Activated CD4-positive, alpha-beta T cell treated with anti-CD3 and anti-CD28 coated beads, Interleukin-2, Interleukin-6, amounts not matched to agents 100 ng/mL and 50 ng/mL, durations not matched to agents 16 hours and 8 hours (primary cell): ENCODE results near the gene DCC.

Source experiments
- DNase-seq: peaks from one replicate; pipeline ENCODE4 v3.0.0-alpha.2; 2020

DCC gene

DNA sequence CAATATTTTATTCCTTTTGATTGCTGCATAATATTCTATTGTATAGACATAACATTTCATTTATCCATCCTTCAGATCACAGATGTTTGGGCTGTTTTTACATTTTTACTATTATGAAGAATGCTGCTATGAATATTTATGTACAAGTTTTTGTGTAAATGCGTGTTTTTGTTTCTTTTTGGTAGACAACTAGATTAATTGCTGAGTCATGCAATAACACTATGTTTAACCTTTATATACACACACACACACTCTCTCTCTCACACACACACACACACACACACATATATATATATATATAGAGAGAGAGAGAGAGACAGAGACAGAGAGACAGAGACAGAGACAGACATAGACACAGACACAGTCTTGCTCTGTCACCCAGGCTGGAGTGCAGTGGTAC lies 926.9 kb downstream of the DCC start:
- no peak for DNase-seq

DNA sequence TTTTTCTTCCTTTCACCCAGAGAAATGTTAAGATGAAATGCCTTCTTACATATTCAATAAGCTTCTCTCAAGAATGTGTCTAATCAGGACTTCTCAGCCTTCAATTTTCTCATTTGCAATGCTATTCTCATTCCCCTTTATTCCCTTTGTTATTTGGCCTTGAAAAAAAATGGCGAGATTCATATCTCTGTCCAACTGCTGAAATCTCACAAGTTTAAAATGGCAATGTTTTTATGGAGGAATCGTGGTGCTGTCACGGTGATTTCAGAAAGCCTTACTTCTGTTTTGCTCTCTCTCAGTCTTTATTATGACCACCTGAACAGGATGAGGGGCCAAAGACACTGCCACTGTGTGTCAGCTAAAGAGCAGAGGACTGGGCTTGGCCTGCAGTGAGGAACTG lies 928.5 kb downstream of the DCC start:
- DNase-seq: no peak

DNA sequence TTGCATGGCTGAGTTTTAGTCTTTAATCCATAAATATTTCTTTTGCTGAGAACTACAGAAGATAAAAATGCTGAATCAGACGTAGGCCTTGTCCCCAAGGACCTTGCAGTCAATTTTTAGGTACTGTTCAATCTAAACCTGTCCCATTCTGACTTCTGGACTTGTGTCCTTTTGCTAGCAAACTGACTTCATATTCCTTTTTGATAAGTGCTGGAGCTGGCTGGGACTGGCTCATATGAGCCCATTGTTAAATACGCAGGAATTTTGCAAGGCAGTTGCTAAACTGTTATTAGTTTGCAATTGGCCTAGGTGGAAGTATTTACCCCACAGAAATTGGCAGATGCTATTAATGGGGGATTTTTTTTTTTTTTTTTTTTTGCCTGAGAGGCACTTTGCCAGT lies 941.4 kb downstream of the DCC start:
- no peak for DNase-seq

DNA sequence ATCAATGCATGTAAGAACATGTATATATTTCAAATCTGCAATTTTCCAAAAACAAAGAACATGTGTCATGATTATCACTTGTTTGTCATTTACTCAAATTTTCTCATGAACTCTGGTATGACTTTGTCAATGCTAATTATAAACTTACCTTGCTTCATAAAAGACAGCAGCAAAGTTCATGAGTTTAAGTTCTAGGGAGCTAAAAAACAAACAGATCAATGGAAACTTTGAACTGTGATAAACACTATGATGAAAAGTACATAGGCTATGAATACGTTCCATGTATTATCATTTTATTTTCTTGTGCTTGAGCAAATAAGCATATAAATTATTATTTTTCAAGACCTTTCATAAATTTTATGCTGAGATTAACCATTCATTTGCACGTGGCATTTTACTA lies 943.7 kb downstream of the DCC start:
- DNase-seq: no peak

DNA sequence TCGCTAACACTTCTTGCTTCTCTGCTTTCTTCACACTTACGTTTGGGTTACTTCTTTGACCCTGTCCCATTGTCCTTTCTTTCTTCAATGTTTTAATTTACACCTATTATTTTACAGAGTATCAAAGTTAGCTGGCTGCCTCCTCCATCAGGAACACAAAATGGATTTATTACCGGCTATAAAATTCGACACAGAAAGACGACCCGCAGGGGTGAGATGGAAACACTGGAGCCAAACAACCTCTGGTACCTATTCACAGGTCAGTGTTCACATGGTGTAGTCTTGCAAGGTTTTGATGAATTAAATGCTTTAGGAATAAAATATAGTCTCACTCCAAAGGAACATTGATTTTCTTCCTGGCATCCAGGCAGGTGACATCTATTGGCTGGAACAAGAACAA lies 965.5 kb downstream of the DCC start:
- DNase-seq: no peak

DNA sequence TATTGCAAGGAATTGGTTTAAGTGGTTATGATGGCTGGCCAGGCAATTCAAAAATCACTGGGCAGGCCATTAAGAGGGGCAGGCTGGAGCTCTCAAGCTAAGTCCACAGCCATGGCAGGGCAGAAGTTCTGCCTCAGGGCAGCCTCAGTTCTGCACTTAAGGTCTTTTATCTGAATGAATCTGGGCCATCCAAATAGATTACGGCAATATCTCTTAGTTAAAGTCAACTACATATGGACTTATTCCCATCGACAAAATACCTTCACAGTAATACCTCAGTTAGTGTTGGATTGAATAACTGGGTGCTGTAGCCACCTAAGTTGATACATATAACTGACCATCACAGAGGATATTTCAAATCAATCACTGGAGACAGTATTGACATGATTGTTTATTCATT lies 979.6 kb downstream of the DCC start:
- DNase-seq: no peak

DNA sequence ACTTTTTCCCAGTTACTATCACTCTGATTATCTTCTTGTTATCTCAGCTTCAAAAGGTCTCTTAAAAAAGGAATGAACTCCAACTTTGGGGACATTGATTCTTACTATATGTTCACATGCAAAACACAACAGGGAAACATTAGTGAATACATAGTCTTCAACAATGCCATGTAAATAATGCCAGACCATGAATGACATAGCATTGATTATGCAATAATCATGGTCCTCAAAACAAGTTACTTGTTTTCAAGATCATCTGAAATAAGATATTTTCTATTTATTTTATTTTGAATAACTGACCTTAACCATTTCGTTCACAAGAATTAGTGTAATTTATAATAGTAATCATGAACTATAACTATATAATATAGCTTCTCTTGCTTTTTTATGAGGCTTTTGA lies 982.2 kb downstream of the DCC start:
- DNase-seq: no peak

DNA sequence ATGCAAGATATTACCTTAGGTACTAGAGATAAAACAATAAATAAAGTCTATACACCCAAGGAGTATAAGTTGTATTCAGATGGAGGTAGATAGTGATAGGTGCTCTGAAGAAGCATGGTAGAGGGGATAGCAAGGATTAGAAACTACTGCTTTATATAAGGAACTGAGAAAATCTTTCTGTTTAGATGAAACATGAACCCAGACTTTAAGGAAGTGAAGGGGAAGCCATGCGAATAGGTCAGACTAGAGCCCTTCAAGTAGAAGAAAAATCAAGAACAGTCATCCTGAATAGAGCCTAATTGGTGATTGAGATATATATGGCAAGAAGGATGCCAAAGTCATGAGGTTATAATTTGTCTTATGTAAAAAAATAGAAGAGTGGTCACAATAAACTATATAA lies 984.4 kb downstream of the DCC start:
- no peak for DNase-seq

DNA sequence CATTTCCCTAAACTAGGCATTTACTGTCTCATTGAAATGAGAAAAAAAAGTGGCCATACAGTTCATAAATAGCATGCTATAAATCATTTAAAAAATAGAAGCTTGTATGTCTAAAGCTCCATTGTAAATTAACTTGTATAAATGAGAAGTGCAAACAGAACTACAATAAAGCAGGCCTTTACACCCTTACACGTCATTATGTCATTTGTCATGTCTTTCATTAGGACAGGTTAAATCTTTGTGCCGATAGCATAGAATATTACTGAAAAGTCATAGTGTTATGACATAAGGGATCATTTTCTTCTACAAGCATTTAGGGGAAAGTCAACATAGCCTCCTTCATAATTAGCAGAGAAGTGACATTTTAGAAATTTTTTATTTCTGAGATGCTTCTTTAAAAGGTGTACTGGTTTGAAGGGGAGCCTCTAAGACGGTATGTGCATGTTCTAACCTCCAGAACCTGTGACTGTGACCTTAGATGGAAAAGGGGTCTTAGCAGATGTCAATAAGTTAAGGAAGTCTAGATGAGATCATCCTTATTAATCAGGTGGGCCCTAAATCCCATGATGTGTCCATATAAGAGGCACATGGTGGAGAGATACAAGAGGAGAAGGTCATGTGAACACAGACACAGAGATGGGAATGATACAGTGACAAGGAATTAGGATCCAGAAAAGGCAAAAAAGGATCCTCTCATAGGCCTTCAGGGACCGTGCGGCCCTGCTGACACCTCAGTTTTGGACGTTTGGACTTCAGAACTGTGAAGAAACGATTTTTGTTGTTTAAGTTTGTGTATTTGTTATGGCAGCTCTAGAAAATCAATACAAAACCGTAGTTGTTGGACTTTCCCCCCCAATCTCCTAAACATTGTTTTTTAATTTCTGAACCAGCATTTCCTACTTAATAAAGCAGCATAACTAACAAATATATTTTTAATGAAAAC lies 1020.8 kb downstream of the DCC start:
- no peak for DNase-seq

DNA sequence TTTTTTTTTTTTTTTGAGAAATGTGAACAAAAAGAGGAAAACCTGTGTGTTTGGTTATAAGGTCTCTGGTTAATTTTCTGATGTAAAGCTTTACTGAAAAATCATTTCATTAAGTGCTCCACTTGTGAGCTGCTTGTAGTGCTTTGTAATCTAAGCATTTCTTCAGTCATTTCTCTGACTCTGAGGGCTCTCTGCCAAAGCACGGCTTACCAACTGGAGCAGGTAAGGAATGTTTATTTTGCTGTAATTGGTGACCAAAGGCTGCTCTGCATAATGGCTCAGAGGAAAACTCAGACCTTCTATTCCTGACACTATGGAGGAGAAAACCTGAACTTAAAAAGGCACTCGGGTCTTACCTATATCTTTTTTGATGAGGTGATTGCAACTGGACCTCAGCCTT lies 1035.6 kb downstream of the DCC start:
- no peak for DNase-seq

DNA sequence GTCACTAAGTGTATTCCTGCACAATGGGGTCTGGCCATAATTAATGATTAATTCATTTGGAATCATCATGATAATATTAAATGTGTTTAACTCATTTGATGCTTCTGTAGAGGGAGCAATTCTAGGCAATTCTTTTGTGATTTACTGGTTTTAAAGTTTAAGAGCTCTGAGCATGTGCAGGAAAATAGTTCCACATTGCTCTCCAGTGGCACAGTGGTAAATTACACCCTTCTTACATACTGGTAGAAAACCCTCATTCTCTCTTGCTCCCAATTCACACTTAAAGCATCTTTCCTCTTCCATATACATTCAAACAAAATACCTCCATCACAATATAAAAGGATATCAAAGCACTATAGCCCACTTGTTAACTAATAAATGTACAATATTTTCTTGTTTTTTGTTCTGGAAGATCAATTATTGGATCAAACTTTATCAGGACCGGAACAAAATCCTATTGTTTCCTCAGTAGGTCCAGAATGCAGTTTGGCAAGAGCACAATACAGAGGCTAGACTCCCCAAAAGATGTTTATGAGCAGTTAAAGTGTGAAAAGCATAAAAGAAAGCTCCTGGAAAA lies 1040.2 kb downstream of the DCC start:
- no peak for DNase-seq

DNA sequence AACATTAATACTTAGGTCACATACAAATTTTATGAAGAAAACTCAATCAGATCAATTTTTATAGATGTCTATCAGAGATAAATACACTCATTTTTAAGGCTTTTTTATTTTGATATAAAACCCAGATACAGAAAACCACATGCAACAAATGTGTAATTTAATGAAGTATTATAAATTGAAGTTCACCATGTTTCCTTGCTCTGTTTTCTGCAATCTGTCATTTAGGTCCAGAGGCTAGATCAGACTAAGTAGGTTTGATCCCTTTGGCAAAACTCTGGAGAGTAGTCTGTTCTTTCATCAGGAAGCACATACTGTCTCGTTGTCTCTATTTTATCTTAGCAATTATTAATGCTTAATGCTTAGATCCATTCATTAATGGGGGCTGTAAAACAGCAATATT lies 1042.9 kb downstream of the DCC start:
- no peak for DNase-seq

DNA sequence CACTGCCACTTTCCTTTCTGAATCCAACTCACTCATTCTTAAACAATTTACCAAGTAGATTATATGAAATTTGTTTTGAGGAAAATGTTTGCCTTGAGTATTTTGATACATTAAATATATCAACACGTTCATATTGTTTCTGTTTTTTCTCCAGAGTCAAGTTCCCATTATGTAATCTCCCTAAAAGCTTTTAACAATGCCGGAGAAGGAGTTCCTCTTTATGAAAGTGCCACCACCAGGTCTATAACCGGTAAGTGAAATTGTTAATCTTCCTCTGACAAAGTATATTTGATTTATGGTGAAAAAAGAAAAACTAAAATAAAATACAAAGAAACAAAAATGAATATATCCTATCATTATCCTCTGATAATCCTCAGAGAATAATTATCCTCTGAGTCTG lies 1045.9 kb downstream of the DCC start:
- DNase-seq: no peak

DNA sequence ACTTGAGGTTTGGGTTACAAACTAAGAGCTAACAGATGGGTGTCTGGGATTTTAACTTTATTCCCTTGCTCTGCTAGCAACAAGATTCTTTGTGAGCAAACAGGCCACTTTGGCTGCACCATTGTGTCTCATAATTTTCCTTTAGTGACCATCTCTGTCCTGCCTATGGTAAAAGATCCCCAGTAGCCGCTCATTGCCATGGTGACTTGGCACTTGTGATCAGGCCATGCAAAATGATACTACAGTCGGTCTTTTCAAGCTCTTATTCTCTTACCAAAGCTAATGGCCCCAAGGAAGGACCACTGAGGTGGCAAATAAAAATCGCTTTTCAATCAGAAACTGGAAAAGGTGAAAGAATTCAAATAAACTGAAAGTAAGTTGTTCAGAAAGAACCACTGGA lies 1047.6 kb downstream of the DCC start:
- no peak for DNase-seq

DNA sequence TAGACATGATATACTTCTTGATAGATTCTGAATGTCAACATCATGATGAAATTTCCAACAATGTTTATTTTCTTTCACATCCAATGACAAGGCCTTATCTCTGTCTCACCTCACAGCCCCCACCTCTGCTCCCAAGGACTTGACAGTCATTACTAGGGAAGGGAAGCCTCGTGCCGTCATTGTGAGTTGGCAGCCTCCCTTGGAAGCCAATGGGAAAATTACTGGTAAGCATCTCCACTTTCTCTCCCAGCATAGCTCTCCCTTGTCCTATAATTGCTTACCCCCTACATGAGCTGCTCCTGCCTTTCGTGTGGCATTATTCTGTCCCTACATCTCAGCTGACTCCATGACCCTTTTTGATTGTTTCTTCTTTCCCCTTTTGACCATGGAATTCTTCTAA lies 1062.7 kb downstream of the DCC start:
- no peak for DNase-seq

DNA sequence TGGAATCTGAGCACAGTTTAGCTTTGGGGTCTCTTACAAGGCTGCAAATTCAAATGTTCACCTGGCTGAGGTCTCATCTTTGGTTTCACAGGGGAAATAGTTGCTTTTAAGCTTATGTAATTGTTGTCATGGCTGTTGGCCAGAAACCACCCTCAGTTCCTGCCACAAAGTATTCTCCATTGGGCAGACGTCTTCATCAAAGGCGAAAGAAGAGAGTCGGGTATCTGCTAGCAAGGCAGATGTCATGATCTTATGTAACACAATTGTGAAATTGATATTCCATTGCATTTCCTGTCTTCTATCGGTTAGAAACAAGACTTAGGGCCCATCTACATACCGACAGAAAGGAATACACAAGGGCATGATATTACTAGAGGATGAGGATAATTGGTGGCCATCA lies 1068.3 kb downstream of the DCC start:
- no peak for DNase-seq

DNA sequence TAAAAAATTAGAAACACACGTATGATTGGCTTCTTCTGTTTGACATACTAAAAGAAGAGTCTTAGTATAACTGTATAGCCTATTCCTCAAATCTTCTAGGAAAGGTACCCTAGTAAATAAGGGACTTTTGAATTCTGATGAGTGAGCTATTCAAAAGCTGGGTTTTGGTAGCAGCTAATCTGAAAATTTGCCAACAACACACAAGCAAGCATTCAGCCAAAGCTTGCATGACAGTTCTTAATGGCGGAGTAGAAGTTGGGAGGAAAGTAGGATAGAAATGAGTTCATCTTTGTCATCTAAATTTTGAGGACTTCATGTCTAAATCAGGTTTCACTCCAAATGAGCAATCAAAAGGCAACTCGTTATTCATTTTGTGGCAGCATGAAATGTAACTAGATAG lies 1071.5 kb downstream of the DCC start:
- DNase-seq: no peak

DNA sequence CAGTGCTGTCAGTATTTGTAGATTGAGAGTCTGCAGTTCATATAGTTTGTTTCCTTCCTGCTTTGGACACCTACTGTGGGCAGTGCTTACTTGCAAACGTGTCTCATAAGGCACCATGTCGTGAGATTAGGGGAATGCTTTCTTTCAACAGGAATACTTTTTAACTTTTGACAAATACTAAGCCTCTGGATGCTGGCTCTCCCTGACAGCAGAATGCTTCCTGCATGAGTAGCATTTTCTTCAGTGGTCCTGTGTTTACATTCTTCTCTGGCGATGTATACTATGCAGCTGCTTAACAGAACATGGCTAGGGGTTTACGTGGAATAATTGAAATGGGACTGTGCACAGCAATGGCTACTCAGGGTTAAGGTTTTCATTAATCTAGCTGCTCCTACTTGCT lies 1077.0 kb downstream of the DCC start:
- DNase-seq: no peak

DNA sequence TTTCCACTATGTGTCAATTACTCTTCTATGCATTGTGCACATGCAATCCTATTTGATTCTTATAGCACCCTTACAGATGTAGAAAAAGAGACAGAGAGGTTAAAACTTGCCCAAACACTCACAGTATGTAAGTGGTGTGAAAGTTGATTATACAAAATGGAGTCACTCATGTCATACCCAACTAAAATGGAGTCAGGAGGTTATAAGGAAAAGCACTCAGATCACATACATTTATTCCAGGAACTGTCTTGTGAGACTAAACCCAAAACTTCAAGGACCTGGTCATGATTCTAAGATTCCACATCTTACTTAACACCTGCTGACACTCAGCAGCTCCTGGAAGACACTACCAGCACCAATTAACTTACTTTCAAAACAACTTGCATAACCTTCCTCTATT lies 1081.9 kb downstream of the DCC start:
- no peak for DNase-seq

DNA sequence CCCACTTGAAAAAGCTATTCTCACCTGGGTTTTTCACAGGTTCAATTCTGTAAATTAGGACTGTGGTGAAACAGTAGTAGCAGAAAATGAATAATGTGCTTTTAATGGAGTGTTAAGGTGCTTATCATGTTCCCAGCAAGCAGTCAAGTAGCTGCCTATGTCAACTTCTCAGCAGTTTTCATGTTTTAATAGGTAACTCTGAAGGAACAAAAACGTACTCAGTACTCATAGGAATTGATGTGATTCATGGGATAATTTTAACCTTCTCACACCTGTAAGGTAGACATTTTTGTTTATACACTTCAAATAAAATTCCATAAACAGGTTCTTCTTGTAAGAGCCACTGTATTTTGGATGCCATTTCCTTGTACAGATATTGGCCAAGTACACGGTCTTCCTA lies 1082.9 kb downstream of the DCC start:
- no peak for DNase-seq

DNA sequence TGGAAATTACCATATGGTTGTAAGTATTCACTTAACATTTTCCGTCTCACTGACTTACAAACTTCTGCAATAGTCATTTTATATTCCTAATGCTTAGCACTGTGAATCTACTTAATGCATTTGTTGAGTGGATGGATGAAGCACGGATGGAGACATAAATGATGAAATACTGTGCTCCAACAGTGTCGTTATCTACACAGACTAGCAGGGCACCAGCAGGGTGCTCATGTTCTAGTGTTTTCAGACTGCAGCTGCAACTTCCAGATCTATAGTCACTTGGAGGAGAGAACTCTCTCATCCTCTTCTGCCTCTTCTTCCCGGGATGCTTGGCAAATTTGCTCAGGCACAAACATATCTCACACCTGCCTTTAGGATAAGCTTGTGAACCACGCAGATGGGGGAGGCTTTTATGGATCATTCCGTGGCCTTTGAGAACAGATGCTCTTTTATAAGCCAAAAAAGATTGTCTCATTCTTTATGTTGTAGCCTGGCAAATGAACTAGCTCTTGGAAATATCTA lies 1086.7 kb downstream of the DCC start:
- DNase-seq: no peak

DNA sequence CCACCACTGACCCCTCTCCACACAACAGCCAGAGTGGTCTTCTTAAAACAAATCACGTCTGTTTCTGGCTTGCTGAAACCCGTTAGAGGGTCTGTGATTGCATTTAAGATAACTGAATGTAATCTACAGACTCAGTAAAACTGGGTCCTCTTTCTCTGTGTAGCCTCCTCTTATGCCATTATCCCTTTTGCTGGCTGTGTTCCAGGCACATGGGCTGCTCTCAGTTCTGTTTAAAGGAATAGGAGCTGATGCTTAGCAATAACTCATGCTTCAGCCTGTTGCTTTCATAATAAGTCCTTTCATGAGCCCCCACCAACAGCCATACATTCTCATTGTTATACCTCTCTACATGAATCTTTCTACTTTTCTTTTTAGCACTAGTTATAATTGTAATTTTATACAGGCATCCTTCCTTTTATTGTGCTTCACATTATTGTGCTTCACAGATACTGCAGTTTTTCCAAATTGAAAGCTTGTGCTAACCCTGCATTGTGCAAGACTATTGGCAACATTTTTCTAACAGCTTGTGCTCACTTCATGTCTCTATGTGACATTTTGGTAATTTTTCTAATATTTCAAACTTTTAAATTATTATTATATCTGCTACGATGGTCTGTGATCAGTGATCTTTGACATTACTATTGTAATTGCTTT lies 1101.9 kb downstream of the DCC start:
- DNase-seq: no peak

DNA sequence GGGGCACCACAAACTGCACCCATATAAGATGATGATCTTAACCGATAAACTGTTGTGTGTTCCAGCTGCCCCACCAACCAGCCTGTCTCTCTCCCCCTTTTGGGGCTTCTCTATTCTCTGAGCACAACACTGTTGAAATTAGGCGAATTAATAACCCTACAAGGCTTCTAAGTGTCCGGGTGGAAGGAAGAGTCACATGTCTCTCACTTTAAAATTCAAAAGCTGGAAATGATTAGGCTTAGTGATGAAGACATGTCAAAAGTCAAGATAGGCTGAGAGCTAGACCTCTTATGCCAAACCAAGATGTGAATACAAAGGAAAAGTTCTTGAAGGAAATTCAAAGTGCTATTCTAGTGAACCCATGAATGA lies 1102.4 kb downstream of the DCC start:
- no peak for DNase-seq

DNA sequence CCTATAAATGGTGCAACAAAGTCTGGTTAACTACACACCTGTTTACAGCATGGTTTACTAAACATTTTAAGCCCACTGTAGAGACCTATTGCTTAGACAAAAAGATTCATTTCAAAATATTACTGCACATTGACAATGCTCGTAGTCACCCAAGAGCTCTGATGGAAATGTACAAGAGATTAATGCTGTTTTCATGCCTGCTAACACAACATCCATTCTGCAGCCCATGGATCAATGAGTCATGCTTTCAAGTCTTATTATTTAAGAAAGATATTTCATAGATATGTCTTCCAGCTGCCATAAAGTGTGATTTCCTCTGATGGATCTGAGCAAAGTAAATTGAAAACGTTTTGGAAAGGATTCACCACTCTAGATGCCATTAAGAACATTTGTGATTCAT lies 1103.3 kb downstream of the DCC start:
- DNase-seq: no peak
